ENCODE measurements around the gene SLC45A2.
"Not testable (repeated sequence)": the region's sequence is repeated elsewhere in the genome, so short reads cannot be mapped to it uniquely, and the experiment has no call there.

SLC45A2 gene

GRCh38 chr5:33984671-33985124, at the start of gene SLC45A2:
TSS of gene SLC45A2 (minus strand) at chr5:33984693. CDS start at chr5:33984583, 110 bp downstream.
- in situ Hi-C loops (cut with MboI; ENCODE audit: low sequenced_read_pairs), result loop anchor here (25.0 kb wide), 1 partner anchor 478 kb away; no protein-coding TSS in a partner anchor

- in situ Hi-C loops (cut with MboI; ENCODE audit: low sequenced_read_pairs), result no loop called here
Observed at GRCh38 chr5:34031966-34032365, 47.5 kb upstream of the SLC45A2 start.

GRCh38 chr5:34031117-34031516, 46.6 kb upstream of the SLC45A2 start:
- in situ Hi-C loops (cut with MboI; ENCODE audit: low sequenced_read_pairs), result no loop called here

GRCh38 chr5:34030585-34030984, 46.1 kb upstream of the SLC45A2 start:
- in situ Hi-C loops (cut with MboI; ENCODE audit: low sequenced_read_pairs), result not testable (repeated sequence)

GRCh38 chr5:34030048-34030447, 45.6 kb upstream of the SLC45A2 start:
- in situ Hi-C loops (cut with MboI; ENCODE audit: low sequenced_read_pairs), result no loop called here

- in situ Hi-C loops (cut with MboI; ENCODE audit: low sequenced_read_pairs), result no loop called here
Observed at GRCh38 chr5:34028349-34028748, 43.9 kb upstream of the SLC45A2 start.

GRCh38 chr5:34026089-34026761, 41.7 kb upstream of the SLC45A2 start:
- in situ Hi-C loops (cut with MboI; ENCODE audit: low sequenced_read_pairs), result no loop called here

- in situ Hi-C loops (cut with MboI; ENCODE audit: low sequenced_read_pairs), result no loop called here
Observed at GRCh38 chr5:34022121-34022705, 37.7 kb upstream of the SLC45A2 start.

GRCh38 chr5:34021334-34021733, 36.8 kb upstream of the SLC45A2 start:
- in situ Hi-C loops (cut with MboI; ENCODE audit: low sequenced_read_pairs), result no loop called here

GRCh38 chr5:34020726-34021125, 36.2 kb upstream of the SLC45A2 start:
- in situ Hi-C loops (cut with MboI; ENCODE audit: low sequenced_read_pairs), result no loop called here

- in situ Hi-C loops (cut with MboI; ENCODE audit: low sequenced_read_pairs), result no loop called here
Observed at GRCh38 chr5:34017254-34017653, 32.8 kb upstream of the SLC45A2 start.

GRCh38 chr5:34016750-34017149, 32.3 kb upstream of the SLC45A2 start:
- in situ Hi-C loops (cut with MboI; ENCODE audit: low sequenced_read_pairs), result no loop called here

GRCh38 chr5:34016222-34016621, 31.7 kb upstream of the SLC45A2 start:
- in situ Hi-C loops (cut with MboI; ENCODE audit: low sequenced_read_pairs), result no loop called here

- in situ Hi-C loops (cut with MboI; ENCODE audit: low sequenced_read_pairs), result no loop called here
Observed at GRCh38 chr5:34015120-34015822, 30.8 kb upstream of the SLC45A2 start.

GRCh38 chr5:34014626-34015025, 30.1 kb upstream of the SLC45A2 start:
- in situ Hi-C loops (cut with MboI; ENCODE audit: low sequenced_read_pairs), result no loop called here

GRCh38 chr5:34013547-34013946, 29.1 kb upstream of the SLC45A2 start:
- in situ Hi-C loops (cut with MboI; ENCODE audit: low sequenced_read_pairs), result no loop called here

GRCh38 chr5:34012791-34013190, 28.3 kb upstream of the SLC45A2 start:
- in situ Hi-C loops (cut with MboI; ENCODE audit: low sequenced_read_pairs), result no loop called here

GRCh38 chr5:34011536-34011935, 27.0 kb upstream of the SLC45A2 start:
- in situ Hi-C loops (cut with MboI; ENCODE audit: low sequenced_read_pairs), result no loop called here

GRCh38 chr5:34010146-34010545, 25.7 kb upstream of the SLC45A2 start:
- in situ Hi-C loops (cut with MboI; ENCODE audit: low sequenced_read_pairs), result not testable (repeated sequence)

- in situ Hi-C loops (cut with MboI; ENCODE audit: low sequenced_read_pairs), result no loop called here
Observed at GRCh38 chr5:34009610-34010009, 25.1 kb upstream of the SLC45A2 start.

- in situ Hi-C loops (cut with MboI; ENCODE audit: low sequenced_read_pairs), result no loop called here
Observed at GRCh38 chr5:34008802-34009201, 24.3 kb upstream of the SLC45A2 start.
